Panc1 (cell line): ENCODE measurements around the gene ADAMTS15.

Experiments used
- POLR2AphosphoS5 ChIP-seq: IDR thresholded peaks from 2 replicates; pipeline ENCODE4 v1.6.1; 2012; ENCODE audit warnings: mild to moderate bottlenecking, low read depth, low read length, moderate library complexity
- REST ChIP-seq, 2 experiments: IDR thresholded peaks; 2 replicates each; pipeline ENCODE4 v1.6.1; 2011 to 2012; ENCODE audit warnings: low read depth in 2 of 2, control low read depth in 1 of 2, low read length in 1 of 2, mild to moderate bottlenecking in 1 of 2, moderate library complexity in 1 of 2; ENCODE audit not compliant: insufficient read depth in 1 of 2
- SIN3A ChIP-seq: IDR thresholded peaks from 2 replicates; pipeline ENCODE4 v1.6.1; 2012; ENCODE audit warnings: low read depth, mild to moderate bottlenecking, low read length, moderate library complexity, borderline replicate concordance; ENCODE audit not compliant: insufficient read depth
- TF ChIP-seq, protein P1 (sequence below): fragments of 450-650 bp; IDR thresholded peaks from 2 replicates; pipeline ENCODE4 v1.5.1; 2017; ENCODE audit warnings: mild to moderate bottlenecking

DNA sequence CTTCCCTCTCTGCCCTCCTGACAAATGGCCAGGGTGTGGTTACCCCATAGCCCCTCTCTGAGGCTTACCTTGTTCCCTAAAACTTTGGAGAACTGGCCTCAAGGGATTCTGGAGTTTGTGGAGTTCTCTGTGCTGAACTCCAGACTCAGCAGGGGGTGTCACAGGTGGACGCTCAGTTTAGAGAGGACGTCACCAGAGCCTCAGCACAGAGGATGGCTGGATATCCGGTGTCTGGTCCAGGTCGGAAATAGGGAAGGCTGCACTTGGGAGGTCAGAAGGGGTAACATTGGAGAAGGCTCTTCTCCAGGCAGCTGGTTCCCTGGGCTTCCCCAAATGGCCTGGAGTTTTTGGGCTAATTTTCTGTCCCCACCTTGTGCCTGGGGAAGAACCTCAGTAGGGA is 64.2 kb downstream of the ADAMTS15 start:
- TF ChIP-seq, protein P1, sequence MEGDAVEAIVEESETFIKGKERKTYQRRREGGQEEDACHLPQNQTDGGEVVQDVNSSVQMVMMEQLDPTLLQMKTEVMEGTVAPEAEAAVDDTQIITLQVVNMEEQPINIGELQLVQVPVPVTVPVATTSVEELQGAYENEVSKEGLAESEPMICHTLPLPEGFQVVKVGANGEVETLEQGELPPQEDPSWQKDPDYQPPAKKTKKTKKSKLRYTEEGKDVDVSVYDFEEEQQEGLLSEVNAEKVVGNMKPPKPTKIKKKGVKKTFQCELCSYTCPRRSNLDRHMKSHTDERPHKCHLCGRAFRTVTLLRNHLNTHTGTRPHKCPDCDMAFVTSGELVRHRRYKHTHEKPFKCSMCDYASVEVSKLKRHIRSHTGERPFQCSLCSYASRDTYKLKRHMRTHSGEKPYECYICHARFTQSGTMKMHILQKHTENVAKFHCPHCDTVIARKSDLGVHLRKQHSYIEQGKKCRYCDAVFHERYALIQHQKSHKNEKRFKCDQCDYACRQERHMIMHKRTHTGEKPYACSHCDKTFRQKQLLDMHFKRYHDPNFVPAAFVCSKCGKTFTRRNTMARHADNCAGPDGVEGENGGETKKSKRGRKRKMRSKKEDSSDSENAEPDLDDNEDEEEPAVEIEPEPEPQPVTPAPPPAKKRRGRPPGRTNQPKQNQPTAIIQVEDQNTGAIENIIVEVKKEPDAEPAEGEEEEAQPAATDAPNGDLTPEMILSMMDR = no peak
- TF ChIP-seq POLR2AphosphoS5 (no peak), SIN3A (no peak), REST (IDR thresholded peaks at IDR 0.05; ENCODE audit: insufficient read depth in 1 of 2, low read depth in 2 of 2, low read length in 1 of 2) (no peak)
